Measurements from ENCODE around the gene HEATR1.

HEATR1 gene

DNA sequence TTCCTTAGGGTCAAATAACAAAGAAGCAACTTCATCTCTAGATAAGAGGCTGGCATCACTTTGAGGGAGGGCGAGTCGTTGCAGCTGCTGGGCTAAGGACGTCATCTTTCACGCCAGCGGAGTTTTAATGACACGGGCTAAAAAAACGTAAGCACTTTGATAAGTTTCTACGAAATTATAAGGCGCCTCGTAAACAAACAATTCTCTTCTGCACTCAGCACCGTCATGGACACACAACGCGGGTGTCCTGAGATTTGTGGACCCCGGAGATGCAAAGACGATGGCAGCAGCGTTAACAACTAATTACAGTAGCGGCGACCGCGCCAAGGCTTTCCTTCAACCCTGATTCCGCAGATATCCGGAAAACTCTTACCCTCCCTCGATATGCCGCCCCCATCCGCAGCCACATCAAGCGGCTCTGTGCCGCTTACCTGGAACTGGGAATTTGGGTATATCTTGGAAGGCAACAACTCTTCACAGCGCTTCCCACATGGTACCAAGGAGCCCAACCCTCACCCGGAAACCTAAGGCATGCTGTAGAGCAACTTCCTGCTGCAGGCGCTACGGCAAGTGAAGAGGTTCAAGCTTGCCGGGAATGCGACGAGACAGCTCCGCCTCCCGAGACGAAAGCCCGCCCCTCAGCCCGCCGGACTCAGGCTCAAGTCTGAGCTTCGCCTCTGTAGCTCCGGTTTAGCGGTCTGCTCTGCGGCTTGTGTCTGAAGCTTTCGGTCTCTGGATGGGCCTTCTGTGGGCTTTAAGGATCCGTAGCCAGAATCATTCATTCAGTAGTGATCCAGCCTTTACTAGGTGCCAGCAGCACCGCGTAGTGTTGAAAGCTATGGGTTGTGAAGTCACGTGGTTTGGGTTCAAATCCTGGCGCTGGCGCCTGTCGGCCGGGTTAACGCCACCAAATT, at the start of gene HEATR1 (continued):
- TF ChIP-seq OVOL3 (tag by site-specific recombination; IDR thresholded peaks at IDR 0.05) (no peak; the same call in none of the 2 replicates), ZBTB6 (tag by site-specific recombination; IDR thresholded peaks at IDR 0.05) (peak; percentile 64), ZNF843 (tag by site-specific recombination; IDR thresholded peaks at IDR 0.05) (peak; percentile 36), REPIN1 (tag by site-specific recombination; IDR thresholded peaks at IDR 0.05; ENCODE audit: low read depth) (peak; percentile 81), ZNF510 (tag by site-specific recombination; IDR thresholded peaks at IDR 0.05; ENCODE audit: insufficient replicate concordance) (no peak), SALL2 (tag by site-specific recombination; IDR thresholded peaks at IDR 0.05; ENCODE audit: borderline replicate concordance) (no peak), ZNF121 (tag by site-specific recombination; IDR thresholded peaks at IDR 0.05) (no peak), ZNF654 (tag by site-specific recombination; IDR thresholded peaks at IDR 0.05; ENCODE audit: low read depth) (no peak), BCL11B (tag by site-specific recombination; IDR thresholded peaks at IDR 0.05; ENCODE audit: low read depth) (no peak), ZNF391 (tag by site-specific recombination; IDR thresholded peaks at IDR 0.05; ENCODE audit: borderline replicate concordance, low read depth) (peak; percentile 41; the same call in 1 of the 2 replicates), ZNF501 (tag by site-specific recombination; IDR thresholded peaks at IDR 0.05) (peak; percentile 86), MZF1 (tag by site-specific recombination; IDR thresholded peaks at IDR 0.05; ENCODE audit: borderline replicate concordance) (peak; percentile 39; the same call in 1 of the 2 replicates), SP2 (tag by site-specific recombination; IDR thresholded peaks at IDR 0.05) (peak; percentile 89), ZNF530 (tag by site-specific recombination; IDR thresholded peaks at IDR 0.05; ENCODE audit: low read depth) (no peak), KLF8 (tag by site-specific recombination; IDR thresholded peaks at IDR 0.05) (peak; percentile 83), ZNF37A (tag by site-specific recombination; IDR thresholded peaks at IDR 0.05) (no peak; the same call in 1 of the 2 replicates), ZBTB20 (tag by site-specific recombination; IDR thresholded peaks at IDR 0.05) (peak; percentile 75), ZFP37 (tag by site-specific recombination; IDR thresholded peaks at IDR 0.05) (no peak; the same call in 1 of the 2 replicates)
- TF ChIP-seq, protein P1, sequence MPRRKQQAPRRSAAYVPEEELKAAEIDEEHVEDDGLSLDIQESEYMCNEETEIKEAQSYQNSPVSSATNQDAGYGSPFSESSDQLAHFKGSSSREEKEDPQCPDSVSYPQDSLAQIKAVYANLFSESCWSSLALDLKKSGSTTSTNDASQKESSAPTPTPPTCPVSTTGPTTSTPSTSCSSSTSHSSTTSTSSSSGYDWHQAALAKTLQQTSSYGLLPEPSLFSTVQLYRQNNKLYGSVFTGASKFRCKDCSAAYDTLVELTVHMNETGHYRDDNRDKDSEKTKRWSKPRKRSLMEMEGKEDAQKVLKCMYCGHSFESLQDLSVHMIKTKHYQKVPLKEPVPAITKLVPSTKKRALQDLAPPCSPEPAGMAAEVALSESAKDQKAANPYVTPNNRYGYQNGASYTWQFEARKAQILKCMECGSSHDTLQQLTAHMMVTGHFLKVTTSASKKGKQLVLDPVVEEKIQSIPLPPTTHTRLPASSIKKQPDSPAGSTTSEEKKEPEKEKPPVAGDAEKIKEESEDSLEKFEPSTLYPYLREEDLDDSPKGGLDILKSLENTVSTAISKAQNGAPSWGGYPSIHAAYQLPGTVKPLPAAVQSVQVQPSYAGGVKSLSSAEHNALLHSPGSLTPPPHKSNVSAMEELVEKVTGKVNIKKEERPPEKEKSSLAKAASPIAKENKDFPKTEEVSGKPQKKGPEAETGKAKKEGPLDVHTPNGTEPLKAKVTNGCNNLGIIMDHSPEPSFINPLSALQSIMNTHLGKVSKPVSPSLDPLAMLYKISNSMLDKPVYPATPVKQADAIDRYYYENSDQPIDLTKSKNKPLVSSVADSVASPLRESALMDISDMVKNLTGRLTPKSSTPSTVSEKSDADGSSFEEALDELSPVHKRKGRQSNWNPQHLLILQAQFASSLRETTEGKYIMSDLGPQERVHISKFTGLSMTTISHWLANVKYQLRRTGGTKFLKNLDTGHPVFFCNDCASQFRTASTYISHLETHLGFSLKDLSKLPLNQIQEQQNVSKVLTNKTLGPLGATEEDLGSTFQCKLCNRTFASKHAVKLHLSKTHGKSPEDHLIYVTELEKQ (tag by site-specific recombination; IDR thresholded peaks at IDR 0.05; ENCODE audit: borderline replicate concordance) = 0 out of 2 replicates have a peak, but pooled peaks have one; percentile 7
- TF ChIP-seq, protein P2, sequence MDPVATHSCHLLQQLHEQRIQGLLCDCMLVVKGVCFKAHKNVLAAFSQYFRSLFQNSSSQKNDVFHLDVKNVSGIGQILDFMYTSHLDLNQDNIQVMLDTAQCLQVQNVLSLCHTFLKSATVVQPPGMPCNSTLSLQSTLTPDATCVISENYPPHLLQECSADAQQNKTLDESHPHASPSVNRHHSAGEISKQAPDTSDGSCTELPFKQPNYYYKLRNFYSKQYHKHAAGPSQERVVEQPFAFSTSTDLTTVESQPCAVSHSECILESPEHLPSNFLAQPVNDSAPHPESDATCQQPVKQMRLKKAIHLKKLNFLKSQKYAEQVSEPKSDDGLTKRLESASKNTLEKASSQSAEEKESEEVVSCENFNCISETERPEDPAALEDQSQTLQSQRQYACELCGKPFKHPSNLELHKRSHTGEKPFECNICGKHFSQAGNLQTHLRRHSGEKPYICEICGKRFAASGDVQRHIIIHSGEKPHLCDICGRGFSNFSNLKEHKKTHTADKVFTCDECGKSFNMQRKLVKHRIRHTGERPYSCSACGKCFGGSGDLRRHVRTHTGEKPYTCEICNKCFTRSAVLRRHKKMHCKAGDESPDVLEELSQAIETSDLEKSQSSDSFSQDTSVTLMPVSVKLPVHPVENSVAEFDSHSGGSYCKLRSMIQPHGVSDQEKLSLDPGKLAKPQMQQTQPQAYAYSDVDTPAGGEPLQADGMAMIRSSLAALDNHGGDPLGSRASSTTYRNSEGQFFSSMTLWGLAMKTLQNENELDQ (tag by site-specific recombination; IDR thresholded peaks at IDR 0.05; ENCODE audit: low read depth) = no peak
- TF ChIP-seq, protein P3, sequence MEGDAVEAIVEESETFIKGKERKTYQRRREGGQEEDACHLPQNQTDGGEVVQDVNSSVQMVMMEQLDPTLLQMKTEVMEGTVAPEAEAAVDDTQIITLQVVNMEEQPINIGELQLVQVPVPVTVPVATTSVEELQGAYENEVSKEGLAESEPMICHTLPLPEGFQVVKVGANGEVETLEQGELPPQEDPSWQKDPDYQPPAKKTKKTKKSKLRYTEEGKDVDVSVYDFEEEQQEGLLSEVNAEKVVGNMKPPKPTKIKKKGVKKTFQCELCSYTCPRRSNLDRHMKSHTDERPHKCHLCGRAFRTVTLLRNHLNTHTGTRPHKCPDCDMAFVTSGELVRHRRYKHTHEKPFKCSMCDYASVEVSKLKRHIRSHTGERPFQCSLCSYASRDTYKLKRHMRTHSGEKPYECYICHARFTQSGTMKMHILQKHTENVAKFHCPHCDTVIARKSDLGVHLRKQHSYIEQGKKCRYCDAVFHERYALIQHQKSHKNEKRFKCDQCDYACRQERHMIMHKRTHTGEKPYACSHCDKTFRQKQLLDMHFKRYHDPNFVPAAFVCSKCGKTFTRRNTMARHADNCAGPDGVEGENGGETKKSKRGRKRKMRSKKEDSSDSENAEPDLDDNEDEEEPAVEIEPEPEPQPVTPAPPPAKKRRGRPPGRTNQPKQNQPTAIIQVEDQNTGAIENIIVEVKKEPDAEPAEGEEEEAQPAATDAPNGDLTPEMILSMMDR (tag by site-specific recombination; IDR thresholded peaks at IDR 0.05) = peak; percentile 61; the same call in 1 of the 2 replicates
- TF ChIP-seq, protein P4, sequence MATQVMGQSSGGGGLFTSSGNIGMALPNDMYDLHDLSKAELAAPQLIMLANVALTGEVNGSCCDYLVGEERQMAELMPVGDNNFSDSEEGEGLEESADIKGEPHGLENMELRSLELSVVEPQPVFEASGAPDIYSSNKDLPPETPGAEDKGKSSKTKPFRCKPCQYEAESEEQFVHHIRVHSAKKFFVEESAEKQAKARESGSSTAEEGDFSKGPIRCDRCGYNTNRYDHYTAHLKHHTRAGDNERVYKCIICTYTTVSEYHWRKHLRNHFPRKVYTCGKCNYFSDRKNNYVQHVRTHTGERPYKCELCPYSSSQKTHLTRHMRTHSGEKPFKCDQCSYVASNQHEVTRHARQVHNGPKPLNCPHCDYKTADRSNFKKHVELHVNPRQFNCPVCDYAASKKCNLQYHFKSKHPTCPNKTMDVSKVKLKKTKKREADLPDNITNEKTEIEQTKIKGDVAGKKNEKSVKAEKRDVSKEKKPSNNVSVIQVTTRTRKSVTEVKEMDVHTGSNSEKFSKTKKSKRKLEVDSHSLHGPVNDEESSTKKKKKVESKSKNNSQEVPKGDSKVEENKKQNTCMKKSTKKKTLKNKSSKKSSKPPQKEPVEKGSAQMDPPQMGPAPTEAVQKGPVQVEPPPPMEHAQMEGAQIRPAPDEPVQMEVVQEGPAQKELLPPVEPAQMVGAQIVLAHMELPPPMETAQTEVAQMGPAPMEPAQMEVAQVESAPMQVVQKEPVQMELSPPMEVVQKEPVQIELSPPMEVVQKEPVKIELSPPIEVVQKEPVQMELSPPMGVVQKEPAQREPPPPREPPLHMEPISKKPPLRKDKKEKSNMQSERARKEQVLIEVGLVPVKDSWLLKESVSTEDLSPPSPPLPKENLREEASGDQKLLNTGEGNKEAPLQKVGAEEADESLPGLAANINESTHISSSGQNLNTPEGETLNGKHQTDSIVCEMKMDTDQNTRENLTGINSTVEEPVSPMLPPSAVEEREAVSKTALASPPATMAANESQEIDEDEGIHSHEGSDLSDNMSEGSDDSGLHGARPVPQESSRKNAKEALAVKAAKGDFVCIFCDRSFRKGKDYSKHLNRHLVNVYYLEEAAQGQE (tag by site-specific recombination; IDR thresholded peaks at IDR 0.05) = peak; percentile 50

Data from HEK293 (cell line).